ENCODE measurements around the gene IFRD2. TPM values are rescaled to one million over a fixed set of nuclear protein-coding genes. Genes with fewer than 3 reads are reported as not detected.
A peak's percentile ranks its signal among the peaks of the same experiment; 100 is the strongest.

IFRD2 gene
- total RNA-seq, 1 donor from 2014 or later: 40.2 TPM

GRCh38 chr3:50260027-50260941 lies 31.9 kb downstream of the IFRD2 start:
- H3K27me3 Mint-ChIP-seq (ENCODE audit: low read depth): no peaks in the 10 kb centered on the region
- H3K27ac Mint-ChIP-seq: peak overlapping the region; percentile 100
- peaks cover 11% of the 10 kb centered on the region for H3K36me3 Mint-ChIP-seq
- H3K4me3 Mint-ChIP-seq: peak overlapping the region; percentile 64
- TF ChIP-seq CTCF (IDR thresholded peaks at IDR 0.05; ENCODE audit: unreplicated experiment): peak; percentile 100
- H3K9me3 Mint-ChIP-seq: no peaks in the 10 kb centered on the region
- DNase-seq (ENCODE audit: low spot score in 2 of 2, unreplicated experiment in 2 of 2): peak; percentile 87 to 96
- peaks cover 35% of the 10 kb centered on the region for H3K4me1 Mint-ChIP-seq

GRCh38 chr3:50259432-50260026 lies 32.7 kb downstream of the IFRD2 start:
- Mint-ChIP-seq H3K27me3 (ENCODE audit: low read depth) (no peaks in the 10 kb centered on the region), H3K4me1 (peaks cover 30% of the 10 kb centered on the region), H3K27ac (peak overlapping the region; percentile 93), H3K36me3 (peaks cover 11% of the 10 kb centered on the region), H3K9me3 (no peaks in the 10 kb centered on the region), H3K4me3 (peak overlapping the region; percentile 63)
- no peak for DNase-seq (ENCODE audit: low spot score in 2 of 2, unreplicated experiment in 2 of 2)
- no peak for TF ChIP-seq CTCF (IDR thresholded peaks at IDR 0.05; ENCODE audit: unreplicated experiment)

- Mint-ChIP-seq H3K4me3 (no peak overlapping the region), H3K9me3 (no peaks in the 10 kb centered on the region)
Measured at GRCh38 chr3:50258979-50259378, 33.2 kb downstream of the IFRD2 start.

GRCh38 chr3:50258029-50258680 lies 34.1 kb downstream of the IFRD2 start:
- H3K27me3 Mint-ChIP-seq (ENCODE audit: low read depth): no peaks in the 10 kb centered on the region
- DNase-seq (ENCODE audit: low spot score in 2 of 2, unreplicated experiment in 2 of 2): no peak
- TF ChIP-seq CTCF (IDR thresholded peaks at IDR 0.05; ENCODE audit: unreplicated experiment): no peak
- no peaks in the 10 kb centered on the region for H3K9me3 Mint-ChIP-seq
- H3K4me3 Mint-ChIP-seq: no peak overlapping the region
- peaks cover 13% of the 10 kb centered on the region for H3K36me3 Mint-ChIP-seq
- peak overlapping the region; percentile 79 for H3K27ac Mint-ChIP-seq
- H3K4me1 Mint-ChIP-seq: peaks cover 21% of the 10 kb centered on the region

More at GRCh38 chr3:50258979-50259378, 33.2 kb downstream of the IFRD2 start:
- no peak for DNase-seq (ENCODE audit: low spot score in 2 of 2, unreplicated experiment in 2 of 2)
- peaks cover 11% of the 10 kb centered on the region for H3K36me3 Mint-ChIP-seq
- H3K4me1 Mint-ChIP-seq: peaks cover 24% of the 10 kb centered on the region
- peak overlapping the region; percentile 93 for H3K27ac Mint-ChIP-seq
- no peak for TF ChIP-seq CTCF (IDR thresholded peaks at IDR 0.05; ENCODE audit: unreplicated experiment)
- H3K27me3 Mint-ChIP-seq (ENCODE audit: low read depth): no peaks in the 10 kb centered on the region

GRCh38 chr3:50256978-50257890 lies 35.0 kb downstream of the IFRD2 start:
- peak overlapping the region; percentile 76 for H3K27ac Mint-ChIP-seq
- peak; percentile 34 for TF ChIP-seq CTCF (IDR thresholded peaks at IDR 0.05; ENCODE audit: unreplicated experiment)
- no peak for DNase-seq (ENCODE audit: low spot score in 2 of 2, unreplicated experiment in 2 of 2)
- peaks cover 18% of the 10 kb centered on the region for H3K4me1 Mint-ChIP-seq
- H3K36me3 Mint-ChIP-seq: peaks cover 13% of the 10 kb centered on the region
- H3K27me3 Mint-ChIP-seq (ENCODE audit: low read depth): no peaks in the 10 kb centered on the region
- H3K9me3 Mint-ChIP-seq: no peaks in the 10 kb centered on the region
- no peak overlapping the region for H3K4me3 Mint-ChIP-seq

All from mesothelial cell of epicardium (in vitro differentiated cells).